Effector CD8-positive, alpha-beta T cell (primary cell): Measurements from ENCODE around the gene HMGN2.
"Not testable (repeated sequence)": the region's sequence is repeated elsewhere in the genome, so short reads cannot be mapped to it uniquely, and the experiment has no call there.

Experiments
- DNase-seq: peaks from one replicate; lab custom pipeline; 2025; lab: John Stamatoyannopoulos, UW

Gene HMGN2

GRCh38 chr1:26477446-26478152, 5.4 kb downstream of the HMGN2 start:
- no peak for DNase-seq

DNA sequence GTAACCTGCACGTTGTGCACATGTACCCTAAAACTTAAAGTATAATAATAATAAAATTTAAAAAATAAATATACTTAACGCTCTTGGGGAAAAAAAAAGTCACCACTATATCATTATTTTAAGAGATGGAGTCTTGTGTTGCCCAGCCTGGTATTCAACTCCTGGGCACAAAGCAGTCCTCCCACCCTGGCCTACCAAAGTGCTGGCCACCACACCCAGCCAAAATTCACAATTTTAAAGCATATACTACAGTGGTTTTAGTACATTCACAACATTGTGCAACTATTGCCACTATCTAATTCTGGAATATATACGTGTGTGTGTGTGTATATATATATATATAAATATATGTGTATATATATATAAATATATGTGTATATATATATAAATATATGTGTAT, 5.9 kb downstream of the HMGN2 start:
- DNase-seq = no peak

GRCh38 chr1:26478988-26479387, 6.7 kb downstream of the HMGN2 start:
- DNase-seq = no peak

DNA sequence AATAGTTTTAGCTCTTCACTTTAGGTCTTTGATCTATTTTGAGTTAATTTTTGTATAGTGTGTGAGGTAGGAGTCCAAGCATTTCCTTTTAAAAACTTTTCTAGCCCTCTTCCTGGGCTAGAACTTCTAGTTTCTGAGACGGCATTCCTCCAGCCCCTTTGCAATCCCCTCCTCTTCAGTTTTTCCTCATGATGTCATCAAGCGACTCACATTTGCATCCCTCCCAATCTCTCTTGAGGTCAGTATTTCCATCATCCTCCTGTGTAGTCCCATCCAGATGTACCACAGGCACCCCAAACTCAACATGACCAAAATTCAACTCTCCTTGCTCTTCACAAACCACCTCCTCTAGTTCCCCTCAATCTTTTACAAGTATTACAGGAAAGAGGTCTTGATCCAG, 10.7 kb downstream of the HMGN2 start:
- DNase-seq = no peak

- no peak for DNase-seq
These were observed 11.7 kb downstream of the HMGN2 start for GRCh38 chr1:26483980-26484379.

DNA sequence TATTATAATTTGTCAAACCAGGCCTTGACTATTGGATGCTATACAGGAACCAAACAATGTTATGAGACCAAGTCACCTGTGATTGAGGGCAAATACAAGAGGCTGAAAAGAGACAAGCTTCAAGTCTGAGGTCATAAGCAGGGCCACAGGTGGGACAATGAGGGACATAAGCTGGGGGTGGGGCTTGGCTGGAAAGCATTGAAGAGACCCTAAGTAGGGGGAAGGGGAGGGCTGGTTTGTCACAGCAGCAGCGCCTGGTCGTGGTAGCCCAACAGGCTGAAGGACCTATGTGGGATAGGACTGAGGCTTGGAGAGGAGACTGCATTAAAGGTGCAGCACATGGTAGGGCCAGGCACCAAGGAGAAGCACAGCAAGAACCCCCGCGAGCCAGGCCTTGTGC, 17.9 kb downstream of the HMGN2 start:
- no peak for DNase-seq

- DNase-seq = no peak
These were observed 21.0 kb downstream of the HMGN2 start for GRCh38 chr1:26493267-26493666.

GRCh38 chr1:26493938-26494337, 21.7 kb downstream of the HMGN2 start:
- DNase-seq = no peak

GRCh38 chr1:26496861-26497260, 24.6 kb downstream of the HMGN2 start:
- DNase-seq = no peak

DNA sequence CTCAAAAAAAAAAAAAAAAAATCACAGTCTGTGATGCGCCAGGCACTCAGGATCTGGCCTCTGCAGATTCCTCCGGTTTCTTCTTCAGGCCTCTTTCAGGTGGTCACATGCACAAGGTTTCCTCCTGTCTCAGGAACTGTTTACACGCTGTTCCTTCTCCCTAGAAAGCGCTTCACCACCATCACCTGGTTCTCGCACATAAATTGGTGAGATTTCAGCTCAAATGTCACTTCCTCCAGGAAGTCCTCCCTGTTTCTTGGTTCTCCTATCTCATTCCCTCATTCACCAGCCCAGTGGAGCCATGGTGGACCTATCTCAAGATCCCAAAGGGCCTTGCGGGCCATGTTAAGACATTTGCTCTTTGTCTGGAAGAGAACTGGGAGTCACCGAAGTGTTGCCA, 26.7 kb downstream of the HMGN2 start:
- DNase-seq = no peak

DNA sequence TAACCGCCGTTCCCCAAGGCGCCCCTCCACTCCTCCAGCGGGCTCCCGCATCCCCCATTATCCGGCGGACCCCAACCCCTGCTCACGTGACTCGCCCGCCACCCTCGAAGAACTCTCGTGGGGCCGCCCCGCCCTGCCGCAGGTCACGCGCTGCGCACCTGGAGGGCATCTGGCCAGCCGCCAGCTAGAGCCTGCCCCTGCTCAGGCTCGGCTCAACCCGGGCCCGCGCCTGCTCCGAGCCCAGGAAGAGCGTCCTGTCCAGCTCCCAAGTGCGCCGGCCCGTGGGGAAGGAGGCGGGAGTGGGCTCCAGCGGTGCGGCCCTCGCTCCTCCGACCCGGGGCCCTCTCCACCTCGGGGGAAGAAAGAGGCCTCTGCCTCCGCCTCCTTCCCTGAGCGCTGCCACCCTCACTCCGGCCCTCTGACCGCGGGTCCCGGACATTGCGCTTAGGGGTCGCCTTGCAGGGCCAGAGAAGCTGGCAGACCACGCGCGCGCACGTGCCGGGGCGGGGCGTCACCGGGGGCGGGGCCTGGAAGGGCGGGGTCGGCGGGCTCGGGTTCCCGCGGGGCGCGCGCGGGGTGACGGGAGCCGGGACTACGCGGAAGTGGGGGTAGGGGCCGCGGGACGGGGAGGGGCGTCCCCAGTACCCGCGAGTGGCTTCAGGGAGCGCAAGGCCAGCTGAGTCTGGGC, 28.4 kb downstream of the HMGN2 start:
- DNase-seq = peak; percentile 79

- not testable (repeated sequence) for DNase-seq
These were observed 38.5 kb downstream of the HMGN2 start for GRCh38 chr1:26510711-26511110.

GRCh38 chr1:26515836-26516235, 43.6 kb downstream of the HMGN2 start:
- not testable (repeated sequence) for DNase-seq

DNA sequence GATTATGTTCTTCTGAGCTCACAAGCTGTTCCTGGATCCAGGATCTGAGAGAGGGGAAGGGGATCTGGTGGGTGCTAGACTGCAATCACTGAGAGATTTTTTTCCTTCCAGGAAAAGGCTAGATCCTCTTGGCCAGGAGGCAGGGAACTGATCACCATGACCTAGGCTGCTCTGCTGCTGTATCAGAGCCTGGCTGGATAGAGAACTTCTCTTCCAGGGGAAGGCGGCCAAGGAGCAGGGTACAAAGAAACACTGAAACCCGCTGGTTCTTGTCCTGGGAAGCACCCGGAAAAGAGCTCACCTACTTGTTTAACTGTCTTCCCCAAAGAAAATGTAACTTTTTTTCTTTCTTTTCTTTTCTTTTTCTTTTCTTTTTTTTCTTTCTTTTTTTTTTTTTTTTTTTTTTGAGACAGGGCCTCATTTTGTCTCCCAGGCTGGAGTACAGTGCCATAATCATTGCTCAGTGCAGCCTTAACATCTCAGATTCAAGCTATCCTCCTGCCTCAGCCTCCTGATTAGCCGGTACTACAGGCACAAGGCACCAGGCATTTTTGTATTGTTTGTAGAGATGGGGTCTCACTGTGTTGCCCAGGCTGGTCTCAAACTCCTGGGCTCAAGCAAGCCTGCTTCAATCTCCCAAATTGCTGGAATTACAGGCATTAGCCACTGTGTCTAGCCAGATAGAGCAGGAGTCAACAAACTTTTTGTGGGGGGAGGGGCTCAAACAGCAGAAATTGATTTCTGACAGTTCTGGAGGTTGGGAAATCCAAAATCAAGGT, 44.9 kb downstream of the HMGN2 start:
- DNase-seq = no peak

DNA sequence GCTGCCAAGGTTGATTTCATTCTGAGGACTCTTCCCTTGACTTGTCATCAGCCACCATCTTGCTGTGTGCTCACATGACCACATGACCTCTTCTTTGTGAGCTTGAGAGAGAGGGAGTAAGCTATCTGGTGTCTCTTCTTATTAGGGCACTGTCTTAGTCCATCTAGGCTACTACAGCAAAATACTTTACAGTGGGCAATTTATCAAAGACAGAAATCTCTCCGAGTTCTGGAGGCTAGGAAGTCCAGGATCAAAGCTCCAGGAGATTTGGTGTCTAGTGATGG, 45.5 kb downstream of the HMGN2 start:
- DNase-seq = no peak

DNA sequence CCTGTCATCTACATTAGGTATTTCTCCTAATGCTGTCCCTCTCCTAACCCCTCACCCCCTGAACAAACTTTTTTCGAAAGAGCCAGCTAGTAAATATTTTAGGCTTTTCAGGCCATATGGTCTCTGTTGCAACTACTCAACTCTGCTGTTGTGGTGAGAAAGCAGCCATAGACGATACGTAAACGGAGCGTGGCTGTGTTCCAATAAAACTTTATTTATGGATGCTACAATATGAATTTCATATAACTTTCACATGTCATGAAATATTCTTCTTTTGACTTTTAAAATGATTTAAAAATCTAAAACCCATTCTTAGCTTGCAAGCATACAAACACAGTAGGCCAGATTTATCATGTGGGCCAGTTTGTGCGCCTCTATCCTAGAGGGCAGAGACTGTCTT, 46.1 kb downstream of the HMGN2 start:
- no peak for DNase-seq

DNA sequence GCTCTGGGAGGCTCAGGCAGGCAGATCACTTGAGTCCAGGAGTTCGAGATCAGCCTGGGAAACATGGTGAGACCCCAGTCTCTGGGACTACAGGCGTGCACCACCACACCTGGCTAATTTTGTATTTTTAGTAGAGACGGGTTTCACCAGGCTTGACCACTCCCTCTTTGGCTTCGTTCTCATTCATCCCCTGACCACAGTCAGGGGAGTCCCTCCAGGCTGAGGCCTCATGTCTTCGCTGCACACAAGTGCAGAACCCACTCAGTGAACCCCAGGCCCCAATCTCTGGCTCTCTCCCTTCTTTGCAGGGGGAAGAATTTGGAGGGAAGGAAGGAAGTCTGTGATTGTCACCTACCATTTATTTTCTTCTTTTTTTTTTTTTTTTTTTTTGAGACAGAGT, 48.1 kb downstream of the HMGN2 start:
- no peak for DNase-seq

DNA sequence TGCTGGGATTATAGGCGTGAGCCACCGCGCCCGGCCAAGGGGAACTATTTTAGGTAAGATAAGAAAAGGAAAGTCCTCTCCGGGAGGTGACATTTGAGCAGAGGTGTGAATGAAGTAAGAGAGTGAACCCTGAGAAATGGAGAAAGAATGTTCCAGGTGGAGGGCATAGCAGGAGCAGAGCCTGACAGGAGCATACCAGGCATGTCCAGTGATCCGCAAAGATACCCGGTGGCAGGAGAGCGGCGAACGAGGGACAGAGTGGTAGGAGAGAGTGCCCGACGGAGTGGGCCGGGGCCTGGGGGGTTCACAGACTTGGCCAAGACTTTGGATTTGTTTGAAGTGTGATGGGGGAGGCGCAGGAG, 49.4 kb downstream of the HMGN2 start:
- DNase-seq = no peak

DNA sequence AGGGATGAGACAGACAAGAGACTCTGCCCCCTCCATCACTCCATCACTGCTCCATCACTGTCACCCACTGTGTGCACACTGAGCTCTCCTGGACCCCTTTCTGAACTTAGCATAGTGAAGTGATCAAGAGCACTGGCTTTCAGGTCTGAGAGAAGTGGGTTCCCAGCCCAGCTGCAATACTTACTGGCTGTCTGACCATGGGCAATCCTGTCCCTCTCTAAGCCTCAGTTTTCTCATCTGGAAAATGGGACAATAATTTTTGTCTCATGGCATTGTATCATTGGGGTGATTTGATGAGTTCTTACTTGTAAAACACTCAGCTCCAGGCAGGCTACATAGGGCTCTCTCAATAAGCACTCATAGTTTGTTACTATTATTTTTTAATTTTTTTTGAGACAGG, 49.8 kb downstream of the HMGN2 start:
- DNase-seq = no peak

DNA sequence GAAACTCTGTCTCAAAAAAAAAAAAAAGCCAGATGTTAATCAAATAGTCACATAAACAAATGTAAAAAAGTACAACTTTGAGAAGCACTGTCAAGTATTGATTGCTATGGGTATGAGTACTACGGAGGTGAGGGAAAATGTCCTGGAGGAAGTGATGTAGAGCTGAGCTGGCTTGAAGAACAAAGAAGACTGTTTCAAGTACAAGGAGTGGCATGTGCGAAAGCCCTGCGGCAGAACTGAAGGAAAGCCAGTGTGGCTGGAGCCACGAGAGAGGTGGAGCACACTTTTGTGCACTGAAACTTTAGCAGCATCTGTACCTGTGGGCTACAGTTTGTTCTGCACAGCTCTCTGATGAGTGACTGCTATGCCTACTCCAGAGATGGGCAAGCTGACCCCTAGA, 51.9 kb downstream of the HMGN2 start:
- DNase-seq = no peak
